Gastrocnemius medialis (tissue), 4 donors: ENCODE measurements around the gene CDH4.

ENCODE experiments used
- CTCF ChIP-seq, 5 experiments: fragments of 450-650 bp in 3 of 5; fragments of 200-600 bp in 2 of 5; sonication (generic) in 2 of 5; IDR thresholded peaks in 4 of 5; conservative IDR thresholded peaks in 1 of 5; 1 replicate in 4 of 5; 2 replicates in 1 of 5; pipeline ENCODE4 v1.5.1; 2016 to 2019; ENCODE audit warnings: antibody characterized with exemption in 5 of 5, mild to moderate bottlenecking in 3 of 5, moderate library complexity in 3 of 5
- POLR2A ChIP-seq, 2 donors: fragments of 450-650 bp; IDR thresholded peaks; one replicate each; pipeline ENCODE4 v1.6.1; 2017; ENCODE audit warnings: antibody characterized with exemption in 2 of 2, mild to moderate bottlenecking in 2 of 2, moderate library complexity in 2 of 2

DNA sequence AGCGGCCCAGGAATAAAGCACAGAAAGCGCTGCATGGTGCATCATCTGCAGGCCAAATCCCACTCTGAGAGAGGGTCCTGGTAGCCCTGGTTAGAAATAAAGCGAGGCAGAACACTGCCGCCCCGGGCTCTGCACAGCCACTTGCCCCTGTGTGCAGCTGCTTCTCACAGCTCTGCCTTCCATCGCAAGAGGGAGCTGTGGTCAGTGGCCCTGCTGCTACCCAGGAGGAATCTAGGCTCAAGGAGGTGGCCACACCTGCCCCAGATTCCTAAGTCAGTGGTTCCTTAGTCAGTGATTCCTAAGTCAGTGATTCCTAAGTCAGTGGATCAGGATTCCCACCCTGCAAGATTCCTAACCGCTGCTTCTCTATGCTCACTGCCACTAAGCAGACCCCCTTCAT, 8.8 kb downstream of the CDH4 start:
- no peak for TF ChIP-seq CTCF (IDR thresholded peaks at IDR 0.05 in 4 of 5, conservative IDR thresholded peaks at IDR 0.05 in 1 of 5)
- TF ChIP-seq POLR2A (IDR thresholded peaks at IDR 0.05), result no peak
